Measurements from ENCODE around the gene SPI1. TPM values are rescaled to one million over a fixed set of nuclear protein-coding genes. Genes with fewer than 3 reads are reported as not detected.

SPI1 gene
- 3.4 TPM for polyA plus RNA-seq (ENCODE audit: insufficient read length)
- long read RNA-seq, donor 1, partial matches to known transcripts: 0 of 4 reads
- long read RNA-seq, donor 1, other reads (novel, unspliced or antisense): 0 of 4 reads
- long read RNA-seq, donor 2, partial matches to known transcripts: 0 of 2 reads
- long read RNA-seq, donor 2, other reads (novel, unspliced or antisense): 0 of 2 reads
- long read RNA-seq, donor 3: 0 reads
- long read RNA-seq, donor 4: 0 reads
- long read RNA-seq, donor 5, partial matches to known transcripts: 0 of 1 reads
- long read RNA-seq, donor 5, other reads (novel, unspliced or antisense): 0 of 1 reads
- long read RNA-seq, donor 6: 0 reads
- long read RNA-seq, donor 7, partial matches to known transcripts: 5 of 6 reads
- long read RNA-seq, donor 7, other reads (novel, unspliced or antisense): 0 of 6 reads
- long read RNA-seq, donor 8, partial matches to known transcripts: 0 of 1 reads
- long read RNA-seq, donor 8, other reads (novel, unspliced or antisense): 0 of 1 reads

- no peak for DNase-seq
These were observed at the start of gene SPI1 for GRCh38 chr11:47378010-47378835. Gene SPI1, minus strand, starts transcription at chr11:47378547. Its CDS starts 194 bp downstream, at chr11:47378353.

GRCh38 chr11:47426062-47426956 is 48.0 kb upstream of the SPI1 start, which contains the start of gene PSMC3:
Gene PSMC3, minus strand, starts transcription at chr11:47426439. Its CDS starts 160 bp downstream, at chr11:47426279.
- peak; percentile 98 for DNase-seq

GRCh38 chr11:47425611-47426010 is 47.3 kb upstream of the SPI1 start:
- no peak for DNase-seq

- no peak for DNase-seq
These were observed 40.3 kb upstream of the SPI1 start for GRCh38 chr11:47418454-47419259.

GRCh38 chr11:47417712-47418111 is 39.4 kb upstream of the SPI1 start:
- no peak for DNase-seq

GRCh38 chr11:47415949-47416472 is 37.7 kb upstream of the SPI1 start:
- DNase-seq: no peak

GRCh38 chr11:47415091-47415854 is 36.9 kb upstream of the SPI1 start:
- no peak for DNase-seq

GRCh38 chr11:47414685-47415070 is 36.3 kb upstream of the SPI1 start:
- DNase-seq: no peak

- no peak for DNase-seq
These were observed 35.7 kb upstream of the SPI1 start for GRCh38 chr11:47413908-47414684.

- no peak for DNase-seq
These were observed 35.0 kb upstream of the SPI1 start for GRCh38 chr11:47413351-47413750.

- DNase-seq: no peak
These were observed 33.8 kb upstream of the SPI1 start for GRCh38 chr11:47411884-47412746.

- DNase-seq: no peak
These were observed 32.3 kb upstream of the SPI1 start for GRCh38 chr11:47410370-47411264.

GRCh38 chr11:47409440-47410369 is 31.4 kb upstream of the SPI1 start:
- no peak for DNase-seq

GRCh38 chr11:47408598-47409439 is 30.5 kb upstream of the SPI1 start:
- DNase-seq: peak; percentile 58

Measured in left kidney (tissue), 8 donors.